ENCODE measurements around the gene RNF151.

RNF151 gene

GRCh38 chr16:1930338-1930720, 36.3 kb upstream of the RNF151 start:
- no peak overlapping the region for H3K4me3 ChIP-seq (ENCODE audit: low read length, poor library complexity, severe bottlenecking)
- no peaks in the 10 kb centered on the region for H3K4me1 ChIP-seq (ENCODE audit: insufficient read depth, low read length, poor library complexity, severe bottlenecking)
- H3K9me2 ChIP-seq (replicated peaks; ENCODE audit: low read depth, low read length) = no peaks in the 10 kb centered on the region
- no peaks in the 10 kb centered on the region for H3K79me2 ChIP-seq (ENCODE audit: insufficient read depth, low read length)
- no peaks in the 10 kb centered on the region for H3K27me3 ChIP-seq (ENCODE audit: insufficient read depth, low read length, poor library complexity, severe bottlenecking)
- no peak overlapping the region for H3K9ac ChIP-seq (ENCODE audit: low read depth, low read length, poor library complexity, severe bottlenecking)
- TF ChIP-seq EZH2phosphoT487 (IDR thresholded peaks at IDR 0.05; ENCODE audit: borderline replicate concordance) = no peak
- TF ChIP-seq CTCF (conservative IDR thresholded peaks at IDR 0.05; ENCODE audit: low read length) = no peak
- 0 out of 2 replicates have a peak overlapping the region, but pooled peaks have one; percentile 86 for H2AFZ ChIP-seq (ENCODE audit: low read length)
- no peaks in the 10 kb centered on the region for H3K36me3 ChIP-seq (ENCODE audit: insufficient read depth, low read length)
- no peak overlapping the region for H3K4me2 ChIP-seq (ENCODE audit: low read depth, low read length, poor library complexity, severe bottlenecking)
- H3K9me3 ChIP-seq (ENCODE audit: insufficient read depth, low read depth, low read length) = no peaks in the 10 kb centered on the region
- H3F3A ChIP-seq (ENCODE audit: low read depth) = no peaks in the 10 kb centered on the region
- H4K20me1 ChIP-seq (ENCODE audit: insufficient read depth, low read length, poor library complexity, severe bottlenecking) = no peaks in the 10 kb centered on the region

DNA sequence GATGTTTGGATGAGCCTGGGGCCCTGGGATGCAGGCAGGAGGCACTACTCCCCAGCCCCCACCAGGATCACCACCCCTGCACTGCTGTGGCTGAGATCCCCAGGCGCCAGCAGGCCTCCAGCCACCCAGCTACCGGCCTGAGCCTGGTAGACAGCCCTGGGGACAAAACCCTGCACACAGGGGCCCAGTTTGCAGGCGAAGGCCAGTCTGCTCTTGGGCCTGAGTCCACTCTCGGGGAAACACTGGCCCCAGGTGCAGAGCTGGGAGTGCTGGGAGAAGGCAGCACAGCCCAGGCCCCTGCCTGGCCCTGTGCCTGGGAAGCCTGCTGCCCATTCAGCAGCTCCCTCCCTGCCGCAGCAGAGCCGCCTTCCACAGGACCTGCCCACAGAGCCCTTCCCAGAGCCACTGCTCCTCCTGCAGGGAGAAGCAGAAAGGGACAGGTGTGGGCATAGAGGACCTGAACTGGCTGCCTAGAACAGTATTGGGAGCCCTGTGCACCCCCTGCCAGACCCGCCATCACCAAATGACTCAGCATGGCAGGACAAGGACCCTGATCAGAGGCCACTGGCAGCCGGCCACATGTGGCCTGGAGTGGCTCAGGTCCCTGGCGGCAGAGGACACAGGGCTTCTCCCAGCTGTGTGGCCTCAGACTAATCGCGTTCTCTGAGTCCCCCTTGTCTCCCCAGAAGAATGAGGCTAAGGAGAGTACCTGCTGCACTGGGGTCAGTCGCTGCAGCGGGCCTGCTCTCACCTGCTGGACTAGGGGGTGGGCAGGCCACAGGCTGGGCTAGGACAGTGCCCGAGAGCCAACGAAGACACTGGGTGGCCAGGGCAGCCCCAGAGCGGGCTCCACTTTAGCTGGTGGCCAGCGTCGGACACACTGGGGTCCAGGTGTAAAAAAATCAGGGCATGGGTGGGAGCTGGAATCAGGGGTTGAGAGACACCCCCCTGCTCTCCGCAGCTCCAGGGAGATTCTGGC, 34.3 kb upstream of the RNF151 start:
- H2AFZ ChIP-seq (ENCODE audit: low read length) = no peak overlapping the region
- no peak overlapping the region for H3K4me3 ChIP-seq (ENCODE audit: low read length, poor library complexity, severe bottlenecking)
- H3K9me3 ChIP-seq (ENCODE audit: insufficient read depth, low read depth, low read length) = no peaks in the 10 kb centered on the region
- H3F3A ChIP-seq (ENCODE audit: low read depth) = no peaks in the 10 kb centered on the region
- no peaks in the 10 kb centered on the region for H4K20me1 ChIP-seq (ENCODE audit: insufficient read depth, low read length, poor library complexity, severe bottlenecking)
- H3K36me3 ChIP-seq (ENCODE audit: insufficient read depth, low read length) = no peaks in the 10 kb centered on the region
- TF ChIP-seq EZH2phosphoT487 (IDR thresholded peaks at IDR 0.05; ENCODE audit: borderline replicate concordance) (no peak), CTCF (conservative IDR thresholded peaks at IDR 0.05; ENCODE audit: low read length) (no peak)
- no peak overlapping the region for H3K4me2 ChIP-seq (ENCODE audit: low read depth, low read length, poor library complexity, severe bottlenecking)
- no peaks in the 10 kb centered on the region for H3K9me2 ChIP-seq (replicated peaks; ENCODE audit: low read depth, low read length)
- H3K27me3 ChIP-seq (ENCODE audit: insufficient read depth, low read length, poor library complexity, severe bottlenecking) = no peaks in the 10 kb centered on the region
- no peaks in the 10 kb centered on the region for H3K79me2 ChIP-seq (ENCODE audit: insufficient read depth, low read length)
- H3K9ac ChIP-seq (ENCODE audit: low read depth, low read length, poor library complexity, severe bottlenecking) = no peak overlapping the region
- H3K4me1 ChIP-seq (ENCODE audit: insufficient read depth, low read length, poor library complexity, severe bottlenecking) = no peaks in the 10 kb centered on the region

- no peak overlapping the region for H3K9ac ChIP-seq (ENCODE audit: low read depth, low read length, poor library complexity, severe bottlenecking)
- no peaks in the 10 kb centered on the region for H3K27me3 ChIP-seq (ENCODE audit: insufficient read depth, low read length, poor library complexity, severe bottlenecking)
- no peaks in the 10 kb centered on the region for H3F3A ChIP-seq (ENCODE audit: low read depth)
- TF ChIP-seq EZH2phosphoT487 (IDR thresholded peaks at IDR 0.05; ENCODE audit: borderline replicate concordance) = no peak
- no peak for TF ChIP-seq CTCF (conservative IDR thresholded peaks at IDR 0.05; ENCODE audit: low read length)
- H3K9me3 ChIP-seq (ENCODE audit: insufficient read depth, low read depth, low read length) = no peaks in the 10 kb centered on the region
- H3K79me2 ChIP-seq (ENCODE audit: insufficient read depth, low read length) = no peaks in the 10 kb centered on the region
- H3K4me1 ChIP-seq (ENCODE audit: insufficient read depth, low read length, poor library complexity, severe bottlenecking) = no peaks in the 10 kb centered on the region
- H3K36me3 ChIP-seq (ENCODE audit: insufficient read depth, low read length) = no peaks in the 10 kb centered on the region
- no peaks in the 10 kb centered on the region for H3K9me2 ChIP-seq (replicated peaks; ENCODE audit: low read depth, low read length)
- H3K4me2 ChIP-seq (ENCODE audit: low read depth, low read length, poor library complexity, severe bottlenecking) = no peak overlapping the region
- H2AFZ ChIP-seq (ENCODE audit: low read length) = no peak overlapping the region
- H4K20me1 ChIP-seq (ENCODE audit: insufficient read depth, low read length, poor library complexity, severe bottlenecking) = no peaks in the 10 kb centered on the region
- no peak overlapping the region for H3K4me3 ChIP-seq (ENCODE audit: low read length, poor library complexity, severe bottlenecking)
These were observed 33.5 kb upstream of the RNF151 start for GRCh38 chr16:1933097-1933661.
